HG02588 (cell line): ENCODE data around the gene CPD.
"Not testable (repeated sequence)": the region's sequence is repeated elsewhere in the genome, so short reads cannot be mapped to it uniquely, and the experiment has no call there.

Experiments used
- ATAC-seq: cut with Tn5 transposase; IDR thresholded peaks from one replicate; pipeline ENCODE4 v1.9.1; 2021; ENCODE audit warnings: mild to moderate bottlenecking, moderate library complexity; ENCODE audit not compliant: unreplicated experiment

Gene CPD

GRCh38 chr17:30381340-30381659 is 2.6 kb downstream of the CPD start:
- no peak for ATAC-seq

- ATAC-seq = no peak
These were observed 3.6 kb downstream of the CPD start for GRCh38 chr17:30382345-30382744.

GRCh38 chr17:30388321-30389179 is 9.8 kb downstream of the CPD start:
- ATAC-seq = no peak

- ATAC-seq = no peak
These were observed 11.1 kb downstream of the CPD start for GRCh38 chr17:30389756-30390300.

GRCh38 chr17:30391534-30391933 is 12.8 kb downstream of the CPD start:
- no peak for ATAC-seq

- no peak for ATAC-seq
These were observed 14.8 kb downstream of the CPD start for GRCh38 chr17:30393491-30393890.

GRCh38 chr17:30393911-30394867 is 15.5 kb downstream of the CPD start:
- no peak for ATAC-seq

- ATAC-seq = no peak
These were observed 16.8 kb downstream of the CPD start for GRCh38 chr17:30395398-30396022.

- no peak for ATAC-seq
These were observed 17.4 kb downstream of the CPD start for GRCh38 chr17:30396129-30396528.

- ATAC-seq = no peak
These were observed 17.9 kb downstream of the CPD start for GRCh38 chr17:30396612-30397011.

- no peak for ATAC-seq
These were observed 19.8 kb downstream of the CPD start for GRCh38 chr17:30398328-30399041.

GRCh38 chr17:30401097-30401496 is 22.4 kb downstream of the CPD start:
- ATAC-seq = no peak

- no peak for ATAC-seq
These were observed 26.4 kb downstream of the CPD start for GRCh38 chr17:30405161-30405560.

GRCh38 chr17:30410627-30411026 is 31.9 kb downstream of the CPD start:
- ATAC-seq = not testable (repeated sequence)

- ATAC-seq = not testable (repeated sequence)
These were observed 33.3 kb downstream of the CPD start for GRCh38 chr17:30412008-30412496.

GRCh38 chr17:30413109-30413508 is 34.4 kb downstream of the CPD start:
- ATAC-seq = no peak

- ATAC-seq = no peak
These were observed 35.8 kb downstream of the CPD start for GRCh38 chr17:30414486-30414885.

- no peak for ATAC-seq
These were observed 36.8 kb downstream of the CPD start for GRCh38 chr17:30415491-30415890.

- not testable (repeated sequence) for ATAC-seq
These were observed 39.3 kb downstream of the CPD start for GRCh38 chr17:30418070-30418469.

GRCh38 chr17:30421592-30421991 is 42.9 kb downstream of the CPD start:
- ATAC-seq = no peak
